ENCODE results near the gene NDUFC2.
A peak's percentile ranks its signal among the peaks of the same experiment; 100 is the strongest.
"Not testable (repeated sequence)": the region's sequence is repeated elsewhere in the genome, so short reads cannot be mapped to it uniquely, and the experiment has no call there.

NDUFC2 gene

GRCh38 chr11:78085972-78086371 lies 6.3 kb upstream of the NDUFC2 start:
- TF ChIP-seq CTCF (conservative IDR thresholded peaks at IDR 0.05; ENCODE audit: low read depth), result no peak
- no peak overlapping the region for H3K27ac ChIP-seq
- POLR2A ChIA-PET (ENCODE audit: low non-redundant PET), result no interaction called here
- CTCF ChIA-PET, result interaction anchor here (0.6 kb wide), 1 partner anchor 55 kb away, joined by 4 read pairs; no protein-coding TSS in a partner anchor
- DNase-seq (ENCODE audit: low spot score), result no peak

- DNase-seq (ENCODE audit: low spot score); POLR2A ChIA-PET (ENCODE audit: low non-redundant PET); CTCF ChIA-PET: not testable (repeated sequence)
Measured at GRCh38 chr11:78084506-78084905, 4.8 kb upstream of the NDUFC2 start.

GRCh38 chr11:78083021-78083420 lies 3.4 kb upstream of the NDUFC2 start:
- POLR2A ChIA-PET (ENCODE audit: low non-redundant PET), result no interaction called here
- H3K27ac ChIP-seq, result no peak overlapping the region
- CTCF ChIA-PET, result no interaction called here
- DNase-seq (ENCODE audit: low spot score), result no peak
- no peak for TF ChIP-seq CTCF (conservative IDR thresholded peaks at IDR 0.05; ENCODE audit: low read depth)

More at GRCh38 chr11:78084506-78084905, 4.8 kb upstream of the NDUFC2 start:
- not testable (repeated sequence) for H3K27ac ChIP-seq

- H3K27ac ChIP-seq, result no peak overlapping the region
- DNase-seq (ENCODE audit: low spot score), result no peak
- CTCF ChIA-PET, result no interaction called here
- POLR2A ChIA-PET (ENCODE audit: low non-redundant PET), result no interaction called here
- no peak for TF ChIP-seq CTCF (conservative IDR thresholded peaks at IDR 0.05; ENCODE audit: low read depth)
Measured at GRCh38 chr11:78082146-78082545, 2.5 kb upstream of the NDUFC2 start.

- no peak for DNase-seq (ENCODE audit: low spot score)
- ChIA-PET POLR2A (ENCODE audit: low non-redundant PET) (no interaction called here), CTCF (no interaction called here)
- no peak for TF ChIP-seq CTCF (conservative IDR thresholded peaks at IDR 0.05; ENCODE audit: low read depth)
- H3K27ac ChIP-seq, result no peak overlapping the region
Measured at GRCh38 chr11:78081583-78081982, 1.9 kb upstream of the NDUFC2 start.

- ChIA-PET CTCF (interaction anchor here (0.7 kb wide), 1 partner anchor 484 kb away, joined by 7 read pairs; no protein-coding TSS in a partner anchor), POLR2A (ENCODE audit: low non-redundant PET) (no interaction called here)
- DNase-seq (ENCODE audit: low spot score), result no peak
- no peak overlapping the region for H3K27ac ChIP-seq
- no peak for TF ChIP-seq CTCF (conservative IDR thresholded peaks at IDR 0.05; ENCODE audit: low read depth)
Measured at GRCh38 chr11:78080818-78081495, 1.3 kb upstream of the NDUFC2 start.

- DNase-seq (ENCODE audit: low spot score), result no peak
- ChIA-PET CTCF (interaction anchor here (0.7 kb wide), 1 partner anchor 484 kb away, joined by 7 read pairs; no protein-coding TSS in a partner anchor), POLR2A (ENCODE audit: low non-redundant PET) (no interaction called here)
- no peak for TF ChIP-seq CTCF (conservative IDR thresholded peaks at IDR 0.05; ENCODE audit: low read depth)
- H3K27ac ChIP-seq, result peak overlapping the region; percentile 78
Measured at GRCh38 chr11:78080084-78080817, 589 bp upstream of the NDUFC2 start.
